ENCODE data around the gene TGM4. TPM values are rescaled to one million over a fixed set of nuclear protein-coding genes. Genes with fewer than 3 reads are reported as not detected.

TGM4 gene
- total and polyA plus RNA-seq, 12 donors, result not detected

- DNase-seq (no peak), ATAC-seq (peak in 1 of 8 donors; percentile 28)
- 69 to 72% methylated on average over 3 of the region's 3 CpGs for WGBS, 2 donors
- Histone ChIP-seq H3K36me3 (peaks cover 0 to 58% (median 9%) of the 10 kb centered on the region in 9 donors), H3K27me3 (no peaks in the 10 kb centered on the region), H3K4me1 (peaks cover 0 to 35% (median 8%) of the 10 kb centered on the region in 9 donors), H3K4me3 (no peak overlapping the region), H3K9me3 (no peaks in the 10 kb centered on the region), H3K27ac (peak overlapping the region in 1 of 10 donors; percentile 82)
- TF ChIP-seq CTCF (IDR thresholded peaks at IDR 0.05), result no peak
- intact Hi-C loops (cut with DNase I), result no loop called here
These were observed 80.6 kb downstream of the TGM4 start for GRCh38 chr3:44954962-44955361.

GRCh38 chr3:44955917-44956316, 81.5 kb downstream of the TGM4 start:
- H3K27ac ChIP-seq, result no peak overlapping the region
- DNase-seq (no peak), ATAC-seq (peak in 3 of 8 donors; percentile 23 to 66 (median 31))
- TF ChIP-seq CTCF (IDR thresholded peaks at IDR 0.05), result no peak
- no peaks in the 10 kb centered on the region for H3K9me3 ChIP-seq
- peaks cover 0 to 58% (median 9%) of the 10 kb centered on the region in 9 donors for H3K36me3 ChIP-seq
- intact Hi-C loops (cut with DNase I), result no loop called here
- 80 to 88% methylated on average over 1 of the region's 1 CpG for WGBS, 2 donors
- no peaks in the 10 kb centered on the region for H3K27me3 ChIP-seq
- H3K4me3 ChIP-seq, result no peak overlapping the region
- peaks cover 0 to 35% (median 8%) of the 10 kb centered on the region in 9 donors for H3K4me1 ChIP-seq

GRCh38 chr3:44957986-44958385, 83.6 kb downstream of the TGM4 start:
- ATAC-seq, result no peak
- Histone ChIP-seq H3K4me1 (peaks cover 0 to 51% (median 20%) of the 10 kb centered on the region in 9 donors), H3K27me3 (no peaks in the 10 kb centered on the region), H3K4me3 (no peak overlapping the region), H3K27ac (no peak overlapping the region), H3K9me3 (no peaks in the 10 kb centered on the region), H3K36me3 (peaks cover 0 to 56% (median 9%) of the 10 kb centered on the region in 9 donors)
- 93 to 97% methylated on average over 4 of the region's 4 CpGs for WGBS, 2 donors
- DNase-seq, result no peak
- intact Hi-C loops (cut with DNase I), result no loop called here
- no peak for TF ChIP-seq CTCF (IDR thresholded peaks at IDR 0.05)

- H3K9me3 ChIP-seq, result no peaks in the 10 kb centered on the region
- no peaks in the 10 kb centered on the region for H3K27me3 ChIP-seq
- peaks cover 0 to 52% (median 9%) of the 10 kb centered on the region in 9 donors for H3K36me3 ChIP-seq
- no peak for DNase-seq
- WGBS, 2 donors, result 91 to 92% methylated on average over 7 of the region's 7 CpGs
- no peak overlapping the region for H3K27ac ChIP-seq
- no peak for ATAC-seq
- H3K4me3 ChIP-seq, result no peak overlapping the region
- peaks cover 0 to 54% (median 24%) of the 10 kb centered on the region in 9 donors for H3K4me1 ChIP-seq
- TF ChIP-seq CTCF (IDR thresholded peaks at IDR 0.05), result no peak
- intact Hi-C loops (cut with DNase I), result no loop called here
These were observed 84.0 kb downstream of the TGM4 start for GRCh38 chr3:44958386-44958785.
